ENCODE results near the gene PNPO.

Gene PNPO

DNA sequence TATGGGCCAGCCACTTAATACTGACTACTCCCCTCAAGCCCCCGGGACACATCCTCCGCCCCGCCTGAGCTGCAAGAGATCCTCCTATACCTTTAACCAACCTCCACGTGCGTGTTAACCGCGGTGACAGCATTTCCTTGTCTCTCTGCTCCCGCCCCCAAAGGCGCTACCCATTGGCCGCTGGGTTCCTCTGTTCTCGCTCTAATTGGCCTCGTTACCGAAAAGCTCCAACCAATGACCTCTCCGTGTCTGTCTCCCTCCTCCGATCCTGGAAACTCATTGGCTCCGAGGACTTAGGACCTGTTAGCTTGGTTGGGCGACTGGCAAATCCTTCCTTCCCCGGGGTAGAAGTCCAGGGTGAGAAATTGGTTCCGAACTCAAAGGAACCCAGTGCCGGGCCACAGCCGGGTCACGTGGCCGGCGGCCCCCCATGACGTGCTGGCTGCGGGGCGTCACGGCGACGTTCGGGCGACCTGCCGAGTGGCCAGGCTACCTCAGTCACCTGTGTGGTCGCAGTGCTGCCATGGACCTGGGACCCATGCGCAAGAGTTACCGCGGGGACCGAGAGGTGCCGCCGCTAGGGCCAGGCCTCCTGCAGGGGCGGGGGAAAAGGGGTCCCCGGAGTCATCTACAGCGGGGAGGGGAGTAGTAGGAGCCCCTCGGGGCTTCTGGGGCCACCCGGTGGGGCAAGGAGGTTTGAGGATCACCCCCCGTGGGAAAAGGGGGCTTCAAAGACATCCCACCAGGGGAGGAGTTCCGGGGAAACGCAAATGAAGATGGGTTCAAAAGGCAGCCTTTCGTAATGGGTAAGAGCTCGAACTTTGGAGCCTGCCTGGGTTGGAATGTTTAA is at the start of gene PNPO:
Gene PNPO (plus strand): TSS at position 326 of the 850 bp plus-strand sequence. CDS start 105 bp downstream, at position 431.
- peak; percentile 95 for DNase-seq

GRCh38 chr17:47894498-47895346 is 46.6 kb upstream of the PNPO start:
- no peak for DNase-seq

- DNase-seq, result no peak
These were observed 46.0 kb upstream of the PNPO start for GRCh38 chr17:47895347-47895855.

GRCh38 chr17:47895856-47896671 is 45.3 kb upstream of the PNPO start, which contains the start of gene SP2:
SP2 (plus strand) TSS chr17:47896236; CDS start chr17:47896287, 51 bp downstream.
- peak; percentile 100 for DNase-seq

- no peak for DNase-seq
These were observed 44.5 kb upstream of the PNPO start for GRCh38 chr17:47896672-47897490.

GRCh38 chr17:47897561-47897960 is 43.8 kb upstream of the PNPO start:
- DNase-seq, result no peak

- no peak for DNase-seq
These were observed 43.1 kb upstream of the PNPO start for GRCh38 chr17:47898241-47898640.

DNA sequence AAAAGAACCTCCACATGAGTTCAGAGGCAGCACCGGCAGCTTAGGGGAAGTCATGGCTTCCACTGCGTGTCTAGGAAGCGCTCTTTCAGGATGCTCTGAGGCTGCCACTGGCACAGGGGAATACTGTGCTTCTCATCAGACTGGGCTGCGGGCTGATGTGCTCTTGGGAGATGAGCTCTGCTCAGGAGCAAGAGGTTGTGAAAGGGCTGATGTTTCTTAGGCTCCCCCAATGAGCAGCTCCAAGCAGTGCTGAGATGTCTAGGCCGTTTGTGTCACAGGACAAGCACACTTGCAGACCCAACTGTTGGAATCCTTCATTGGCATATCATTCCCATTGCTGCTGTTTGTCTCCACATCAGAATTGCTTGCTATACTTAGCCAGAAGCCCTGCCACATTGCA is 41.7 kb upstream of the PNPO start:
- no peak for DNase-seq

GRCh38 chr17:47901423-47901822 is 39.9 kb upstream of the PNPO start:
- no peak for DNase-seq

GRCh38 chr17:47902039-47902744 is 39.2 kb upstream of the PNPO start:
- no peak for DNase-seq

DNA sequence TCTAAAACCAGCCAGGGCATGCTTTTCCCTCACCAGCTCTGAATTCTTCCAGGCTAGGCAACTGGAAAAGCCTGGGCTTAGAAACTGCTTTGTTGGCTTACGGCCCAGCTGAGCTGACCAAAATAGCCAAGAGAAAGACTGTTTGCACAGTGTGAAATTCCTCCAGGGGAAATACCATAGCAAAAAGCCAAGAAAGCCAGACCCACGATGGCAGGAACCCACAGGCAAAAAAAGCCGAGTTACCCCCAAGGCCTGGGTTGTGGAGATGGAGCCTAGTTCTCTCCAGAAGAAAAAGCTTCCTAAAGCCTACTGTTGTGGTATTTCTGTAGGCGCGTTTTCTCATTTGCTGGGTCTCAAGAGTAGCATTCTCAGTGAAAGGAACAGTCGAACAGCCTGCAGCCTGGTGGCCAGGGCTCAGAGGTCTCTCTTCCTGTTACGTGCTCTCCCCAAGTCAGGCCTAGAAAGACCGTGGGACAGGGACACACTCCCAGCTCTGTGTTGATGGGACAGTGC is 36.1 kb upstream of the PNPO start:
- DNase-seq, result peak; percentile 85

DNA sequence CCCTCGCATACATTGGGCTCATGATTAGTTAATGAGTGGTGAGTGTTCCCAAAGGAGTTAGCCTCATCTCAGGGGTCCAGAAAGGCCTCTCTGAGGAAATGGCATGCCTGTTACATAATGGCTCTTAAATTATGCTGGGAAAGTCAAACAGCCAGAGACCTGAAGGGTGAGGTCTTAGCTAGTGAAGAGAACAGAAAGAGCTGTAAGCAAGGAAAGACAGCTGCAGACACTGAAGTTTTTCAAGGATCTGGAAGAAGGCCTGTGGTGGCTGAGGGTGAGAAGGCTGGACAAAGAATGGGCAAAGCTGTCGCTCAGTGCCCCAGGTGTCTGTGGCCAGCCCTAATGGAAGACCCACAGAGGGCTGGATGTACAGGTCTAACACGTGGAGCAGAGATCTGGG is 34.9 kb upstream of the PNPO start:
- no peak for DNase-seq

DNA sequence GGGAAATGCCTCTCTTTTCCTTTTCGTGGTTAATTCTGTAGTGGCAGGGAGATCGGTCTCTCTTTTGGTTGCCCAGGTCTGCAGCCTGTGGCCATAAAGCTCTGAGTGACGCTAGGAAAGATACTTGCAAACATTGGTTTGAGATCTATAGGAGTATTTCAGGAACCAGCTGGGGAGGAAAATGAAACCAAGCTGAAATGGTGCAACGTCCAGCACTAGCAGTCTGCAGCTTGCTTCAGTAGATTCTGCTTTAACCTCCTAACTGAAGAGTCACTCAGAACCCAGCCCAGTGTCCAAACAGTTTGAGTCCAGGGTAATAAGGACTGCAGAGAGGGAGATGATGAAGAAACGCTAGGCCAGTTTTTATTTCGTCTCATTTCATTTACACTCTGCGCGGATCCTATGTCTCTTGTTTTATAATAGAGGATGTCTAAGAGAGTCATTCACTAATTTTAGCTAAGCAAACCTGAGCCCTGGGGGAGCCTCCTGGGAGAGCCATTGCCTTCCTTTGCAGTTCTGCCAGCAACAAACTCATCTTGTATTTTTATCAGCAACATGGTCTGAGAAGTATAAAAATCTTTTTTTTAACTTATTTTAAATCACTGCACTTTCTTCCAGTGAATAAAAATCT is 33.3 kb upstream of the PNPO start:
- DNase-seq, result no peak

DNA sequence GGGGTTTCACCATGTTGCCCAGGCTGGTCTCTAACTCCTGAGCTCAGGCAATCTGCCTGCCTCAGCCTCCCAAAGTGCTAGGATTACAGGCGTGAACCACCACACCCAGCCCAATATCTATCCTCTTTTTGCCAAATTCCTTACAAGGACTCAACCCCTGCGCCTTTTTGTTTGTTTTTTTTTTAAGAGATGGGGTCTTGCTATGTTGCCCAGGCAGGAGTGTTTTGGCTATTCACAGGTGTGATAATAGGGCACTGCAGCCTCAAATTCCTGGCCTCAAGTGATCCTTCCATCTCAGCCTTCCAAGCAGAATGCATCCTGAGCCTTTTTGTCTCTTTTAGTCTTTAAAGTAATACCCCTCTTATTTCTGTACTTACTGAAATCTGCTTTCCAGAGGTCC is 28.3 kb upstream of the PNPO start:
- DNase-seq, result no peak

DNA sequence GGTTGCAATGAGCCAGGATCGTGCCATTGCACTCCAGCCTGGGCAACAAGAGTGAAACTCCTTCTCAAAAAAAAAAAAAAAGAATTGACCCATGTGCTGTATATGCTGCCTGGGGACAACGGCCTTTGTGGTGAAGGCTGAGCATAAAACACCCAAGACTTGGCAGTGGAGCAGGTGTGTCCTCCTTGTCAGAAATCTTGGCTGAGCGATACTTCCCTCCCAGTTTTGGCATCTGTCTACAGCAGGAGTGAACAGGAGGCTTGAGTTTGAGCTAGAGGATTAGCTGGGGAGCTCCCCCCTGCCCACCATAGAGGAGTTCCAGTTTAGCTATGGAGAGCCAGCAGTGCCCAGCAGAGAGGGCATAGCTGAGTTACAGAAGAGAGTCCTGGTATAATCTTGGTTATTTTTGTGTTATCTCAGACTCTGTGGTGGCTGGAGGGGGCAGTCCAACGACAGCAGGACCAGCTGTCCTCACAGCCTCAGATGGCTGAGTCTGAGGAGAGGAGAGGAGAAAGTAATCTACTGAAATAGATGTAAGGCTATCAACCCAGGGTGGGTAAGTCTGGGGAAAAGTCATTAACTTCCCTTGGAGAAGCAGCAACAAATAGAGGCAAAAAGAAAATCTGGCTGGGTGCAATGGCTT is 26.9 kb upstream of the PNPO start:
- DNase-seq, result no peak

GRCh38 chr17:47915776-47916398 is 25.5 kb upstream of the PNPO start:
- peak; percentile 71 for DNase-seq

DNA sequence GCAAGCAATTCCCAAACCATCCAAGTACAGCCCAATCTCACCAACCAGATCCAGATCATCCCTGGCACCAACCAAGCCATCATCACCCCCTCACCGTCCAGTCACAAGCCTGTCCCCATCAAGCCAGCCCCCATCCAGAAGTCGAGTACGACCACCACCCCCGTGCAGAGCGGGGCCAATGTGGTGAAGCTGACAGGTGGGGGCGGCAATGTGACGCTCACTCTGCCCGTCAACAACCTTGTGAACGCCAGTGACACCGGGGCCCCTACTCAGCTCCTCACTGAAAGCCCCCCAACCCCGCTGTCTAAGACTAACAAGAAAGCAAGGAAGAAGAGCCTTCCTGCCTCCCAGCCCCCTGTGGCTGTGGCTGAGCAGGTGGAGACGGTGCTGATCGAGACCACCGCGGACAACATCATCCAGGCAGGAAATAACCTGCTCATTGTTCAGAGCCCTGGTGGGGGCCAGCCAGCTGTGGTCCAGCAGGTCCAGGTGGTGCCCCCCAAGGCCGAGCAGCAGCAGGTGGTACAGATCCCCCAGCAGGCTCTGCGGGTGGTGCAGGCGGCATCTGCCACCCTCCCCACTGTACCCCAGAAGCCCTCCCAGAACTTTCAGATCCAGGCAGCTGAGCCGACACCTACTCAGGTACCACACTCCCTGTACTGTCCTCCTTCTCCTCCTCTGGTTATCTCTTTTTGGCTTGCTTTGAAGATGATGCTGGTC is 24.7 kb upstream of the PNPO start:
- no peak for DNase-seq

DNA sequence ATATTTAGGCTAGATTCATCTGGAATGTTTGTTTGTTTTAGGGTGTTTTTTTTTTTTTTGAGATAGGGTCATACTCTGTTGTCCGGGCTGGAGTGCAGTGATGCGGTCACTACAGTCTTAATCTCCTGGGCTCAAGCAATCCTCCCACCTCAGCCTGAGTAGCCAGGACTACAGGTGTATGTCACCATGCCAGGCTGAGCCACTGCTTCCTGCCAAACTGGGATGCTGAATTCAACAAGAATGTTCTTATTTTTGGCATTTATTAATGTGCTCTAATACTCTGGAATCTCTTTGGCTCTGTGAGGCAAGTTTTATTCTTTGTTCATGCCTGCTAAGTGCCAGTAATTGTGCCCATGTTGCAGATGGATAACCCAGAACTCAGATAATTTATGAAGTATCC is 23.8 kb upstream of the PNPO start:
- no peak for DNase-seq

DNA sequence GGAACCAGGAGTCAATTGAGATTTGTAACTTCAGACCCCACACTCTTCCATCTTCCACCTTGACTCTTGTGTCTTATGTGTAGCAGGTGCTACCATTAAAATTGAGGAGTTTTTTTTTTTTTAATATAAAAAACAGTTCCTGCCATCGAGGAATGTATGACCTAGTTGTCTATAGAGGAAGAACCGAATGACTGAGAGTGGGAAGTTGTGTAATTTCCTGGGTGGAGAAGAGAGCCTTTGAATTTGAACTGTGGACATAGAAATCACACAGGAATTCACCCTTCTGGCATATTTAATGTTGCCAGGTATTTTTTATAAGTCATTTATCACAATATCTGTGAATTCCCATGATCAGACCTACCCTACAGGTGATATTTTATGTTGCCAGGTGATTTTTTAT is 23.4 kb upstream of the PNPO start:
- no peak for DNase-seq
